Duodenal mucosa (tissue), 2 donors: ENCODE results near the gene PRKAG1.
A peak's percentile ranks its signal among the peaks of the same experiment; 100 is the strongest.

Experiments used
- H3K27ac ChIP-seq: one replicate; pipeline ENCODE4 v1.7.0; 2013; ENCODE audit warnings: low read depth, low read length
- H3K27me3 ChIP-seq, 2 donors: one replicate each; pipeline ENCODE4 v1.7.0; 2013; ENCODE audit warnings: low read length in 2 of 2, control low read depth in 1 of 2; ENCODE audit not compliant: insufficient read depth in 2 of 2, control insufficient read depth in 1 of 2
- H3K36me3 ChIP-seq, 2 donors: one replicate each; pipeline ENCODE4 v1.7.0; 2013; ENCODE audit warnings: low read length in 2 of 2, control low read depth in 1 of 2; ENCODE audit not compliant: insufficient read depth in 2 of 2, control insufficient read depth in 1 of 2
- H3K4me1 ChIP-seq, 2 donors: one replicate each; pipeline ENCODE4 v1.7.0; 2013; ENCODE audit warnings: low read length in 2 of 2, control low read depth in 1 of 2; ENCODE audit not compliant: insufficient read depth in 2 of 2, control insufficient read depth in 1 of 2
- H3K4me3 ChIP-seq, 2 donors: one replicate each; pipeline ENCODE4 v1.7.0; 2013; ENCODE audit warnings: low read length in 2 of 2, low read depth in 1 of 2
- H3K9ac ChIP-seq, 2 donors: one replicate each; pipeline ENCODE4 v1.7.0; 2013; ENCODE audit warnings: low read length in 2 of 2, low read depth in 1 of 2
- H3K9me3 ChIP-seq, 2 donors: one replicate each; pipeline ENCODE4 v1.7.0; 2013; ENCODE audit warnings: low read length in 2 of 2, control low read depth in 1 of 2; ENCODE audit not compliant: control insufficient read depth in 1 of 2

PRKAG1 gene

DNA sequence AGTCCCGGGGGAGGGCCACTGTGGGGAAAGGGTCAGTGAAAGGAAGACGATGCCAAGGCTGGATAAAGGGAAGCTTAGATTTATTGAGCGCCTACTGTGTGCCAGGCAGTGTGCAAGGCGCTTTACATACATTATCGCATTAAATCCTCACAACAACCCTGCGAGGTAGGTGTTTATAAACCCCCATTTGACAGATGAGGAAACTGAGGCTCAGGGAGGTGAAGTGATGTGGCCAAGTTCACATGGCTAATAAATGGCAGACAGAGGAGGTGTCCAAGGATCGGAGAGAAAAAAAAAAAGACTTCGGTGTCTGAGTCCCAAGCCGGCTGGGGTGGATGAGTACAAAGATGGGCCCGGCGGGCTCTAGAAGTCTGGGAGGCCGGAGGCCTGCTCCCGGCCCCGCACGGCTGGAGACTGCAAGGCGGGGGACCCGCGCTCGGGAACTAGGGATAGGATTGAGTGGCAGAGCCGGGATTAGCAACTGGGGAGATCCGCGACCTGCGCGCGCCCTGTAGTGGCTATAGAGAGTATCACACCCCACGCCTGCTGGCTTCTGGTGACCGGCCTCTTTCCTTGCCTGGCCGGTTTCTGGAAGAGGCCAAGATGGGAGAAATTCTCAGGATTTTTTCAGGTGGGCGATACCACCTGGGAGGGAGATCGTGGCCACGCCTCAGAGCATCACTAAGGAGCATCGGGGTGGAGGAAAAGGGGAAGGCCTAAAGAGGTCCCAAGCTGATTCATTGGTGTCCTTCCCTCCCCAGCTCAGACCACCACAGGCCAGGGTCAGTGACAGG is 23.3 kb downstream of the PRKAG1 start:
- H3K4me3 ChIP-seq, result peak overlapping the region in 1 of 2 donors; percentile 37
- peaks cover 50 to 58% of the 10 kb centered on the region in 2 donors for H3K27me3 ChIP-seq
- H3K4me1 ChIP-seq, result peaks cover 23 to 32% of the 10 kb centered on the region in 2 donors

DNA sequence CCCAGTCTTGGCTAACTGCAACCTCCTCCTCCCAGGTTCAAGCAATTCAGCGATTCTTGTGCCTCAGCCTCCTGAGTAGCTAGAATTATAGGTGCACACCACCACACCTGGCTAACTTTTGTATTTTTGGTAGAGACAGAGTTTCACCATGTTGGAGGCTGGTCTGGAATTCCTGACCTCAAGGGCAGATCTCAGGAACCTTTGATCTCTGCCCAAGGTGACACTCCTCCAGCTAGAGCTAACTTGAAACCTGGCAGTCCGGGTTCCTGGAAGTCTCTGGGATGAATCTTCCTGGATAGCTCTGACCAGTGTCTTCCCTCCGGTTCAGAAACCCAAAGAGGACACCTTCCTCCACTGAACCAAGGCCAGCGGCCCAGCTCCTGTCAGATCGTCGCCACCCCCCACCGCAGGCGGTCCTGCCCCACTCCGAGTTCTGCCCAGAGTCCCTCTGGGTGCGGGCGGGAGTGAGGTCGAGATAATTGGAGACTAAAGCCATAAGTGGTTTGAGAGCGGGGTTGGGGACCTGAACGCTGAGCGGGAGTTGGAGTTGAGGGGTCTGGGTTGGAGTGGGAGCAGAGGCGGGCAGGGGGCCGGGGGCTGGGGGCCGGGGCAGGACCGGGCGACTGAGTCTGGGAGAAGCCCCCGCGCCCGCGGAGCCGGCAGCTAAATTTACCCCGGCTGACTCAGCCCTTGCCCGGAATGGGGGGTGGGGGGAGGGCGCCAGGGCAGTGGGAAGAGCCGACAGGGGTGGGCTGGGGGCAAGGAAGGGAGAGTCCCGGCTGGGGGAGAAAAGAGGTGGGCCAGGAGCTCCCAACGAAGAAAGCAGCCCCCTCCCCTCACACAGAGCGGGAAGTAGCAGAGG is 24.1 kb downstream of the PRKAG1 start:
- no peak overlapping the region for H3K4me3 ChIP-seq
- H3K27me3 ChIP-seq, result peaks cover 42 to 53% of the 10 kb centered on the region in 2 donors
- no peak overlapping the region for H3K9ac ChIP-seq
- no peak overlapping the region for H3K27ac ChIP-seq
- H3K9me3 ChIP-seq, result no peaks in the 10 kb centered on the region
- no peaks in the 10 kb centered on the region for H3K36me3 ChIP-seq
- H3K4me1 ChIP-seq, result peaks cover 16 to 24% of the 10 kb centered on the region in 2 donors

More for the DNA sequence above, 23.3 kb downstream of the PRKAG1 start:
- H3K27ac ChIP-seq, result no peak overlapping the region
- no peak overlapping the region for H3K9ac ChIP-seq
- H3K9me3 ChIP-seq, result no peaks in the 10 kb centered on the region
- no peaks in the 10 kb centered on the region for H3K36me3 ChIP-seq

DNA sequence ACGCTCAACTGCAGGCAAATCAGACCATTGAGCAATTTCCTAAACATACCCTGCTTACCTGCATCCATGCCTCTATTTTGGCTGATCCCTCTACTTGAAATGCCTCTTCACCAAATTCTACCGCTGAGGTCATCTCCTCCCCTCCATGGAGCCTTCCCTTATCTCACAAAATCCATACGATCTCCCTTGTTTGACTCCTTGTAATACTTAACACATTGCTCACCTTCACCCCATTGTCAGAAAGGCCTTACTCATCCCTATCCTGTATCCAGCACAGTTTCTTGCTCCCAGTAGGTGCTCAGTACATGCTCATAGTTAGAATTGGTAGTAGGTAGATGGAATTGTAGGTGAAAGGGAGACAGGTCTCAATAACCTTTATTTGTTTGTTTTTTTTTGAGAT is 24.8 kb downstream of the PRKAG1 start:
- Histone ChIP-seq H3K4me3 (no peak overlapping the region), H3K9me3 (no peaks in the 10 kb centered on the region), H3K27ac (no peak overlapping the region), H3K9ac (no peak overlapping the region), H3K27me3 (peaks cover 46 to 52% of the 10 kb centered on the region in 2 donors), H3K36me3 (no peaks in the 10 kb centered on the region), H3K4me1 (peaks cover 11 to 19% of the 10 kb centered on the region in 2 donors)

GRCh38 chr12:48991247-48992050 is 27.1 kb downstream of the PRKAG1 start:
- Histone ChIP-seq H3K4me1 (peaks cover 5% of the 10 kb centered on the region in 2 donors), H3K9ac (no peak overlapping the region), H3K4me3 (no peak overlapping the region), H3K36me3 (no peaks in the 10 kb centered on the region), H3K27ac (no peak overlapping the region), H3K27me3 (peaks cover 39 to 43% of the 10 kb centered on the region in 2 donors), H3K9me3 (no peaks in the 10 kb centered on the region)

- no peak overlapping the region for H3K9ac ChIP-seq
- H3K27me3 ChIP-seq, result peaks cover 36 to 40% of the 10 kb centered on the region in 2 donors
- H3K36me3 ChIP-seq, result no peaks in the 10 kb centered on the region
- no peak overlapping the region for H3K27ac ChIP-seq
- H3K4me1 ChIP-seq, result peaks cover 5% of the 10 kb centered on the region in 2 donors
- H3K4me3 ChIP-seq, result no peak overlapping the region
- H3K9me3 ChIP-seq, result no peaks in the 10 kb centered on the region
These were observed 28.0 kb downstream of the PRKAG1 start for GRCh38 chr12:48990552-48990951.

GRCh38 chr12:48988030-48988649 is 30.4 kb downstream of the PRKAG1 start:
- H3K27ac ChIP-seq, result no peak overlapping the region
- H3K4me3 ChIP-seq, result no peak overlapping the region
- no peaks in the 10 kb centered on the region for H3K9me3 ChIP-seq
- H3K9ac ChIP-seq, result no peak overlapping the region
- H3K36me3 ChIP-seq, result no peaks in the 10 kb centered on the region
- peaks cover 37 to 38% of the 10 kb centered on the region in 2 donors for H3K27me3 ChIP-seq
- H3K4me1 ChIP-seq, result no peaks in the 10 kb centered on the region

DNA sequence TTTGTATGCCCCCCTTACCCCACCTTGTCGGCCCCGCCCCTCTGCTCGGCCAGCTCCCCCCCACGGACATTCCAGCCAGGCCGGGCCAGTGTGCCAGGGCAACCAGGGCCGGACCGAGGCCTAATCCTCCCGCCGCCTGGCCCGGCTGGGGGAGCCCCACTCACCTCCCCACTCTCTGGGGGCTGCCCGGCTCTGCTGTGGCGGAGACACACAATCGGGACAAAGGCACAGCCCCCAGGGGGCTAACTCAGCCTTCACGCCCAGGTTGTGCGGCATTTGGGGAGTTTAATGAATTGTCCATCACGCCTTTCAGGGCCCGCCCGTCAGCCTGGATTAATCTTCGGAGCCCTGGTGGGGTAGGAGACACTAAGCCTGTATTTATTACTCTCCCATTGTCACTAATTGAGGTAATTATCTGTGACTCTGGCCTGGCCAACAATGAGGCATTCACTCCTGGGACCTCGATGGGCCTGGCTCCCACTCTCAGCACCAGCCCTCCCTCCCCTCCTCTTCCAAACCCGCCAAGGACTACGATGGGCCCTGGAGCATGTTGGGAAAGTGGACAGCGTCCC is 31.8 kb downstream of the PRKAG1 start:
- H3K9me3 ChIP-seq, result no peaks in the 10 kb centered on the region
- peaks cover 45 to 47% of the 10 kb centered on the region in 2 donors for H3K27me3 ChIP-seq
- H3K27ac ChIP-seq, result no peak overlapping the region
- no peaks in the 10 kb centered on the region for H3K36me3 ChIP-seq
- H3K9ac ChIP-seq, result no peak overlapping the region
- peaks cover 1 to 2% of the 10 kb centered on the region in 2 donors for H3K4me1 ChIP-seq
- no peak overlapping the region for H3K4me3 ChIP-seq

DNA sequence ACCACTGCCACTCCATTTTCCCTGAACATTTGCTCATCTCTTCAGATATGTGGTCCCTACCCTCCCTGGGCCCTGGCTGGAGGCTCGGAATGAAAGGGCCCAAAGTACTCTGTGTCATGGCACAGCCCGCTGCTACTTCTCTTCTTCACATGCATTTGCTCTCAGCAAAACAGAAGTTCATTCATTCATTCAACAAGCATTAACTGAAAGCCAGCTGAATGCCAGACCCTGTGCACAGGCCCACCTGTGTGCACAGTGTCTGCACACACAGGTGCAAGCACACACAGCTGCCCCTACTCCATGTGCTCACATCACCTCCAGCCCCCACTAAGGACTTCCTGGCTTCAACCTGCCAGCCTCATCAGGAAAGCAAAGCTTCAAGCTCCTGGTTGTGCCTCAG is 32.7 kb downstream of the PRKAG1 start:
- Histone ChIP-seq H3K4me3 (no peak overlapping the region), H3K27me3 (peaks cover 49 to 56% of the 10 kb centered on the region in 2 donors), H3K27ac (no peak overlapping the region)

DNA sequence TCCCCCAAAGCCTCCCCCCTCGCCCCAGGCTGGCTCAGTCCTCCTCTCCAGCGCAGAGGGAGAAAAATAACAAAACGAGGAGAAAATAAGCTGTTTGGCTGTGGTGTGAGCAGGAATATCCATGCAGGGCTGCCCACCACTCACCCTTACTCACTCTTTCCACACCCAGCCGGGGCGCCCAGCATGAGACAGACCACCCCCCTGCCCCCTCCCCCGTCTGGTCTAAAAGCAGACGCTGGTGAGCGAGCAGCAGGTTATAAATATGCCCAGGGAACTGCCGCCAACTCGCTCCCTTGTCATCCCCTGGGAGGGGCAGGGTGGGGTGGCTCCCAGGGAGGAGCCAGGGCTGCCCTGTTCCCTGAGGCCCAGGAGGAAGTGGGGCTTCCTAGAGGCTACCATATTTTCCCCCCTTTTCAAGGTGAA is 33.1 kb downstream of the PRKAG1 start:
- H3K27ac ChIP-seq, result no peak overlapping the region
- no peaks in the 10 kb centered on the region for H3K9me3 ChIP-seq
- H3K9ac ChIP-seq, result no peak overlapping the region
- no peaks in the 10 kb centered on the region for H3K36me3 ChIP-seq
- peaks cover 49 to 56% of the 10 kb centered on the region in 2 donors for H3K27me3 ChIP-seq
- no peak overlapping the region for H3K4me3 ChIP-seq
- peaks cover 14 to 15% of the 10 kb centered on the region in 2 donors for H3K4me1 ChIP-seq

More for the DNA sequence above, 32.7 kb downstream of the PRKAG1 start:
- peaks cover 10 to 11% of the 10 kb centered on the region in 2 donors for H3K4me1 ChIP-seq
- H3K9ac ChIP-seq, result no peak overlapping the region
- H3K36me3 ChIP-seq, result no peaks in the 10 kb centered on the region
- H3K9me3 ChIP-seq, result no peaks in the 10 kb centered on the region
